CD4-positive, alpha-beta memory T cell (primary cell): Measurements from ENCODE around the gene ADIPOR1. TPM values are rescaled to one million over a fixed set of nuclear protein-coding genes. Genes with fewer than 3 reads are reported as not detected.
A peak's percentile ranks its signal among the peaks of the same experiment; 100 is the strongest.
"Not testable (repeated sequence)": the region's sequence is repeated elsewhere in the genome, so short reads cannot be mapped to it uniquely, and the experiment has no call there.

Experiments used
- CTCF ChIA-PET: fragments of 350-600 bp; sonication (Branson Sonifier 250); formaldehyde crosslinking; loops from one replicate; lab custom pipeline; 2021; ENCODE audit warnings: inconsistent platforms; ENCODE audit not compliant: partially characterized antibody; lab: Charles Lee
- POLR2A ChIA-PET: fragments of 350-600 bp; sonication (Branson Sonifier 250); formaldehyde crosslinking; loops from one replicate; lab custom pipeline; 2021; ENCODE audit not compliant: partially characterized antibody; lab: Charles Lee
- DNase-seq, 5 donors: peaks; one replicate each; pipeline versions ENCODE4 v3.0.0 to v3.0.0-alpha.2; 2020 to 2022; ENCODE audit warnings: mixed read lengths in 1 of 5
- H3K27ac ChIP-seq: one replicate; pipeline ENCODE4 v1.7.0; 2013; ENCODE audit warnings: low read depth, low read length
- H3K27me3 ChIP-seq: 2 replicates; pipeline ENCODE4 v1.7.0; 2013; ENCODE audit warnings: mild to moderate bottlenecking, low read length, moderate library complexity; ENCODE audit not compliant: insufficient read depth
- H3K36me3 ChIP-seq: 2 replicates; pipeline ENCODE4 v1.7.0; 2013; ENCODE audit warnings: mild to moderate bottlenecking, low read length, moderate library complexity; ENCODE audit not compliant: insufficient read depth
- H3K4me1 ChIP-seq: 2 replicates; pipeline ENCODE4 v1.7.0; 2013; ENCODE audit warnings: mild to moderate bottlenecking, low read length, moderate library complexity; ENCODE audit not compliant: insufficient read depth
- H3K4me3 ChIP-seq, 2 donors: one replicate each; pipeline ENCODE4 v1.7.0; 2013; ENCODE audit warnings: low read length in 2 of 2, mild to moderate bottlenecking in 1 of 2
- H3K9me3 ChIP-seq, 2 donors: one replicate each; pipeline ENCODE4 v1.7.0; 2013; ENCODE audit warnings: low read length in 2 of 2, control low read depth in 1 of 2; ENCODE audit not compliant: control insufficient read depth in 1 of 2
- H3K27ac Mint-ChIP-seq, 7 donors: one replicate each; pipeline ENCODE4 v1.8.0; 2020 to 2021; ENCODE audit warnings: mixed read lengths in 7 of 7, mild to moderate bottlenecking in 6 of 7, inconsistent platforms in 3 of 7, moderate library complexity in 3 of 7
- H3K27me3 Mint-ChIP-seq, 2 donors: one replicate each; pipeline ENCODE4 v1.8.0; 2020 to 2021; ENCODE audit warnings: mixed read lengths in 2 of 2
- H3K36me3 Mint-ChIP-seq, 2 donors: one replicate each; pipeline ENCODE4 v1.8.0; 2020 to 2021; ENCODE audit warnings: mixed read lengths in 2 of 2, inconsistent platforms in 1 of 2, mild to moderate bottlenecking in 1 of 2
- H3K4me1 Mint-ChIP-seq, 4 donors: one replicate each; pipeline ENCODE4 v1.8.0; 2020 to 2021; ENCODE audit warnings: mixed read lengths in 4 of 4, mild to moderate bottlenecking in 1 of 4
- H3K4me3 Mint-ChIP-seq, 8 donors: one replicate each; pipeline ENCODE4 v1.8.0; 2020 to 2021; ENCODE audit warnings: mixed read lengths in 8 of 8, mild to moderate bottlenecking in 7 of 8, moderate library complexity in 6 of 8, inconsistent platforms in 3 of 8
- H3K9me3 Mint-ChIP-seq, 8 donors: one replicate each; pipeline ENCODE4 v1.8.0; 2020 to 2021; ENCODE audit warnings: mixed read lengths in 8 of 8, mild to moderate bottlenecking in 5 of 8, inconsistent platforms in 3 of 8, moderate library complexity in 1 of 8
- intact Hi-C: fragments of 100-400 bp; cut with micrococcal nuclease; formaldehyde crosslinking; loops from one replicate; pipeline ENCODE4 v1.15.1; 2023
- polyA plus RNA-seq, 2 donors: library from polyadenylated mRNA; unstranded; fragments of 300-500 nt; fragmentation: Illumina TruSeq; gene quantifications; one replicate each; pipeline ENCODE4 v1.2.3, GENCODE V29; 2021
- total RNA-seq, 2 experiments: library from RNA; stranded (reverse); gene quantifications; one replicate each; pipeline ENCODE4 v1.2.3, GENCODE V29; 2021

ADIPOR1 gene
- total and polyA plus RNA-seq, 4 experiments from 2014 or later = 52.6 to 164 (median 78.3) TPM

- Mint-ChIP-seq H3K4me3 (no peak overlapping the region), H3K4me1 (no peaks in the 10 kb centered on the region), H3K36me3 (peaks cover 43 to 61% of the 10 kb centered on the region in 2 donors), H3K27me3 (no peaks in the 10 kb centered on the region), H3K9me3 (no peaks in the 10 kb centered on the region), H3K27ac (no peak overlapping the region)
- DNase-seq = no peak
- Histone ChIP-seq H3K36me3 (peaks cover 52% of the 10 kb centered on the region), H3K4me1 (no peaks in the 10 kb centered on the region), H3K27ac (no peak overlapping the region), H3K4me3 (no peak overlapping the region), H3K9me3 (no peaks in the 10 kb centered on the region), H3K27me3 (no peaks in the 10 kb centered on the region)
- ChIA-PET POLR2A (no interaction called here), CTCF (no interaction called here)
- intact Hi-C loops = no loop called here
Measured at GRCh38 chr1:202941372-202941771, 16.7 kb downstream of the ADIPOR1 start.

- CTCF ChIA-PET = no interaction called here
- H3K9me3 ChIP-seq = no peaks in the 10 kb centered on the region
- no peaks in the 10 kb centered on the region for H3K27me3 Mint-ChIP-seq
- peaks cover 44% of the 10 kb centered on the region for H3K36me3 ChIP-seq
- no peak overlapping the region for H3K27ac ChIP-seq
- no peak overlapping the region for H3K27ac Mint-ChIP-seq
- H3K36me3 Mint-ChIP-seq = peaks cover 39 to 53% of the 10 kb centered on the region in 2 donors
- no peak overlapping the region for H3K4me3 ChIP-seq
- H3K4me3 Mint-ChIP-seq = no peak overlapping the region
- H3K9me3 Mint-ChIP-seq = no peaks in the 10 kb centered on the region
- POLR2A ChIA-PET = no interaction called here
- no peaks in the 10 kb centered on the region for H3K4me1 ChIP-seq
- no peak for DNase-seq
- H3K27me3 ChIP-seq = no peaks in the 10 kb centered on the region
- intact Hi-C loops = no loop called here
- H3K4me1 Mint-ChIP-seq = no peaks in the 10 kb centered on the region
Measured at GRCh38 chr1:202940561-202940960, 17.6 kb downstream of the ADIPOR1 start.

GRCh38 chr1:202938287-202938925 is 19.7 kb downstream of the ADIPOR1 start:
- Mint-ChIP-seq H3K9me3 (no peaks in the 10 kb centered on the region), H3K36me3 (peaks cover 22 to 32% of the 10 kb centered on the region in 2 donors), H3K27me3 (peaks cover 5 to 6% of the 10 kb centered on the region in 2 donors), H3K27ac (peak overlapping the region in 1 of 7 donors; percentile 80), H3K4me3 (no peak overlapping the region), H3K4me1 (no peaks in the 10 kb centered on the region)
- Histone ChIP-seq H3K36me3 (peaks cover 22% of the 10 kb centered on the region), H3K4me3 (no peak overlapping the region), H3K27me3 (no peaks in the 10 kb centered on the region), H3K9me3 (no peaks in the 10 kb centered on the region), H3K4me1 (no peaks in the 10 kb centered on the region), H3K27ac (no peak overlapping the region)
- POLR2A ChIA-PET = interaction anchor here (0.7 kb wide), 1 partner anchor 11 kb away, joined by 3 read pairs; the partner anchor contains the start of gene KLHL12
- CTCF ChIA-PET = interaction anchor here (0.7 kb wide), 1 partner anchor 1579 kb away, joined by 4 read pairs; no protein-coding TSS in a partner anchor
- DNase-seq = no peak
- intact Hi-C loops = no loop called here

- H3K27ac Mint-ChIP-seq, POLR2A ChIA-PET, H3K27ac ChIP-seq, H3K4me3 ChIP-seq, H3K9me3 ChIP-seq, H3K27me3 ChIP-seq, CTCF ChIA-PET, H3K4me1 ChIP-seq, H3K4me3 Mint-ChIP-seq, intact Hi-C loops, H3K27me3 Mint-ChIP-seq, H3K36me3 ChIP-seq, H3K9me3 Mint-ChIP-seq, DNase-seq, H3K4me1 Mint-ChIP-seq: not testable (repeated sequence)
- peaks cover 10 to 17% of the 10 kb centered on the region in 2 donors for H3K36me3 Mint-ChIP-seq
Measured at GRCh38 chr1:202936409-202936808, 21.7 kb downstream of the ADIPOR1 start.

- ChIA-PET POLR2A (no interaction called here), CTCF (no interaction called here)
- Mint-ChIP-seq H3K36me3 (peaks cover 5 to 11% of the 10 kb centered on the region in 2 donors), H3K4me3 (no peak overlapping the region), H3K27ac (no peak overlapping the region), H3K9me3 (peaks cover 0 to 2% (median 0%) of the 10 kb centered on the region in 8 donors), H3K4me1 (no peaks in the 10 kb centered on the region), H3K27me3 (peaks cover 7 to 9% of the 10 kb centered on the region in 2 donors)
- intact Hi-C loops = no loop called here
- DNase-seq = no peak
- no peaks in the 10 kb centered on the region for H3K9me3 ChIP-seq
- no peaks in the 10 kb centered on the region for H3K4me1 ChIP-seq
- no peak overlapping the region for H3K27ac ChIP-seq
- no peaks in the 10 kb centered on the region for H3K27me3 ChIP-seq
- peaks cover under 1% of the 10 kb centered on the region for H3K36me3 ChIP-seq
- H3K4me3 ChIP-seq = no peak overlapping the region
Measured at GRCh38 chr1:202935844-202936243, 22.3 kb downstream of the ADIPOR1 start.

- Mint-ChIP-seq H3K4me1 (no peaks in the 10 kb centered on the region), H3K36me3 (peaks cover 0 to 7% of the 10 kb centered on the region in 2 donors), H3K27ac (no peak overlapping the region), H3K27me3 (peaks cover 7 to 9% of the 10 kb centered on the region in 2 donors), H3K9me3 (peaks cover 0 to 2% (median 0%) of the 10 kb centered on the region in 8 donors), H3K4me3 (no peak overlapping the region)
- H3K36me3 ChIP-seq = no peaks in the 10 kb centered on the region
- no peaks in the 10 kb centered on the region for H3K9me3 ChIP-seq
- H3K27me3 ChIP-seq = no peaks in the 10 kb centered on the region
- H3K27ac ChIP-seq = no peak overlapping the region
- H3K4me3 ChIP-seq = no peak overlapping the region
- POLR2A ChIA-PET = no interaction called here
- no peaks in the 10 kb centered on the region for H3K4me1 ChIP-seq
- CTCF ChIA-PET = no interaction called here
- intact Hi-C loops = no loop called here
- DNase-seq = no peak
Measured at GRCh38 chr1:202934755-202935154, 23.4 kb downstream of the ADIPOR1 start.

- Mint-ChIP-seq H3K4me1 (peaks cover 0 to 4% (median 0%) of the 10 kb centered on the region in 4 donors), H3K9me3 (peaks cover 0 to 2% (median 0%) of the 10 kb centered on the region in 8 donors), H3K27me3 (peaks cover 7 to 9% of the 10 kb centered on the region in 2 donors), H3K4me3 (no peak overlapping the region), H3K36me3 (no peaks in the 10 kb centered on the region), H3K27ac (peak overlapping the region in 1 of 7 donors; percentile 68)
- CTCF ChIA-PET = no interaction called here
- intact Hi-C loops = no loop called here
- H3K36me3 ChIP-seq = no peaks in the 10 kb centered on the region
- no peak overlapping the region for H3K27ac ChIP-seq
- no peak overlapping the region for H3K4me3 ChIP-seq
- DNase-seq = no peak
- H3K27me3 ChIP-seq = no peaks in the 10 kb centered on the region
- no peaks in the 10 kb centered on the region for H3K4me1 ChIP-seq
- H3K9me3 ChIP-seq = no peaks in the 10 kb centered on the region
- POLR2A ChIA-PET = no interaction called here
Measured at GRCh38 chr1:202932476-202932875, 25.6 kb downstream of the ADIPOR1 start.
